GM10266 (cell line): ENCODE results near the gene MUTYH.

ENCODE experiments used
- DNase-seq: peaks from one replicate; pipeline ENCODE4 v3.0.0; 2012; ENCODE audit errors: extremely low spot score
- CTCF ChIP-seq: IDR thresholded peaks from 2 replicates; pipeline ENCODE4 v1.5.1; 2012; ENCODE audit warnings: mild to moderate bottlenecking, low read depth; ENCODE audit not compliant: control insufficient read depth, insufficient read depth; ENCODE audit errors: missing control alignments

MUTYH gene

GRCh38 chr1:45319761-45320160 lies 20.5 kb downstream of the MUTYH start:
- DNase-seq, result no peak
- TF ChIP-seq CTCF, result no peak

GRCh38 chr1:45317166-45317565 lies 23.1 kb downstream of the MUTYH start:
- no peak for DNase-seq
- TF ChIP-seq CTCF, result no peak

DNA sequence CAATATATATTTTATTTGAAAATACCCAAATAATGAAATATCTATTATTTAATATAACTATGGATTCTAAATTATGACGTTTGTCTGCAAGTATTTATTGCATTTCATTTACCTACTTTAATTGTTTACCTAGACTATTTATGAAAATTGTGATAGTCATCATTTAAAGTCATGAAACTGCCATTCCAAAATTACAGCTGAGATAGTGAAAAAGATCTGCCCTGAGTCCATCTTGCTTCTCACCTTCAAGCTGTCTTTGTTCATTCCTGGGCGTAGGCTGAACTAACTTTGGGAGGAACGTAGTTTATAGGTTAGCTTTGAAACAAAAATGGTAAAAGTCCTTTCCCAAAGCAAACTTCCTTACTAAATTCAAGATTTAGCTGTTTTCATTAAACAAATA lies 26.0 kb downstream of the MUTYH start:
- no peak for DNase-seq
- TF ChIP-seq CTCF, result no peak

DNA sequence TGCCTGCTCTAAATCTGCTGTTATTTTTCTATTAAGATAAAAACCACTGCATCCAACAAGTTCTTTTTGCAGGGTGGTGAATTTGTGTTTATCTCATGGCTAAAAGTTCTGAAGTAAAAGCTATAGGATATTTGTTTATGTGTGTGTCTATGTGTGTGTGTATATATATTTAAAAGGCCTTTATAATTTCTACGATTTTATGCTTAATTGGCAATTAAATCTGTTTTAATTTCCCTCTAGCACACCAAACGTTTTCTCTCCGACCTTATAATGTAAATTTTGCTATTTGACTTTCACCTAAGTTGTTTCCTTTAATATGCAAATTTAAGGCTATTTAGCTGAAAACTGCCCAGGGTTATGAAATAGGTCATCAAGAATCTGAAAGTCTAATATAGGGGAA lies 33.3 kb downstream of the MUTYH start:
- DNase-seq, result no peak
- no peak for TF ChIP-seq CTCF

DNA sequence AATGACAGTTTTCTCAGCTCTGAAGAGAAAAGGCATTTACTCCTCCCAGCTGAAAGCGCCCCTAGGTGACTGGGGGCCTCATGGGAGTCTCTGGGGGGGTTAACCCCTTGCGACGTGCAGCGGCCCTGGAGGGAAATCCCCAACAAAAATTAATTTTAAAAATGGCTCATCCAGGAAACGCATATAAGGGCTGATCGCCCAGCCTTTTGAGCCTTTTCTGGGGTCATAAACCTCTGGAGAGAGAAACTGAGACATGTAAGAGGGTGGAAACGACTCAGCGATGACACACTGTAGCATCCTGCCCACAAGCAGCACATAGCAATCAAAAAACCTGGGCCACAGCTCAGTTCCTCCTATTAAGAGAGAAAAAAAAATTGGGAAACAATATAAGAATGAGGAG lies 33.9 kb downstream of the MUTYH start:
- DNase-seq, result peak; percentile 61

GRCh38 chr1:45305231-45305630 lies 35.0 kb downstream of the MUTYH start:
- no peak for DNase-seq
- no peak for TF ChIP-seq CTCF

More for the DNA sequence above, 33.9 kb downstream of the MUTYH start:
- TF ChIP-seq CTCF, result no peak

- TF ChIP-seq CTCF, result no peak
- DNase-seq, result no peak
Measured at GRCh38 chr1:45304311-45305081, 35.7 kb downstream of the MUTYH start.
